ENCODE data around the gene CAVIN2.

The CAVIN2 gene

DNA sequence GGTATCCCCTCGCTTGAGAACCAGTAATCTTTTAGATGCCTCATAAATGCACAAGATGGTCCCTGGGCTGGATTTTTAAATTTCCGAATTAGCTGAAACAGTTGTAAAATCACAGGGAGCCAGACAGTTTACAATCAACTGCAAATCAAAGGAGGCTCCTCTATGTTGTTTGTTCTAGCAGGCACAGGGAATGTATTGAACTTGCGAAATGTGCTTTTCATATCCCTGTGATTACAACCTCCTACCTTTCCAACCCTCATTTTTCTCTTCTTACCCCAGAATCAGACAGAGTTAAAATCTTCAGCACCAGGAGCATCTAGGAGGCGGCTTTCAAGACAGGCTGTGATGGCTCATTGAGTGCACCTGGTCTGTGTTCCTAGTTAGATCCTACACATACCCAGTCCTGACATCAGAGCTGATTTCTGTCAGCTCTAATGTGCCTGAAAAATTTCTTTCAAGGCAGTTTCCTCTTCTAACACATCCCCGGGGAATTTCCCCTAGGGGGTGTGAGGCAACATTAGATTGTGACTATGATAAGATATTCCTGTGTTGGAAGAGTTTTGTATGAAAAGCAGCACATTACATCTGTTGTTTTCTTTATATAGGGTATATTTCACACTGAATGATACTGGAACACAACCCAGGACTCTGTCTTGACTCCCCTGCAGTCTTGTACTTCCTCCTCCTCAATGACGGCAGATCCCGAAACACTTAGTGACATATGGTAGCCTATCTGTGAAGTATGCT lies 17.9 kb upstream of the CAVIN2 start:
- no peak for DNase-seq (ENCODE audit: low spot score)

DNA sequence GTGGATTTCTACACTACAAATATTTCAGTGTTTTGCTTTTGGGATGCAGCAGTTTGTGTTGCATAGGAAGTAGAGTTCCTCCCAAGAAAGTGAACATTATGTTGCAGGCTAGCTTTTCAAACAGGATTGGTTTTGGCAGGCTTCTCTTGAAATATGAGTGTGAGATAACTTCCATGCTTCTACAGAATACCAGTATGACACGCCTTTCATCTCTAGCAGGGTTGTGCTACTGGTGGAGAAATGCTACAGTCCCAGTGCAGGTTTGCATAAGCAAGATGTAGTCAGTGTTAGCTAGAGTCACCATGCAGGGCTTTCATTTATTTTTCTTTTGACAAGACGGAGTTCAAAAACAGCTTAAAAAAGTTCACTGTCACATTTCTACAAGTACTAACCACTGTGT lies 17.1 kb upstream of the CAVIN2 start:
- no peak for DNase-seq (ENCODE audit: low spot score)

DNA sequence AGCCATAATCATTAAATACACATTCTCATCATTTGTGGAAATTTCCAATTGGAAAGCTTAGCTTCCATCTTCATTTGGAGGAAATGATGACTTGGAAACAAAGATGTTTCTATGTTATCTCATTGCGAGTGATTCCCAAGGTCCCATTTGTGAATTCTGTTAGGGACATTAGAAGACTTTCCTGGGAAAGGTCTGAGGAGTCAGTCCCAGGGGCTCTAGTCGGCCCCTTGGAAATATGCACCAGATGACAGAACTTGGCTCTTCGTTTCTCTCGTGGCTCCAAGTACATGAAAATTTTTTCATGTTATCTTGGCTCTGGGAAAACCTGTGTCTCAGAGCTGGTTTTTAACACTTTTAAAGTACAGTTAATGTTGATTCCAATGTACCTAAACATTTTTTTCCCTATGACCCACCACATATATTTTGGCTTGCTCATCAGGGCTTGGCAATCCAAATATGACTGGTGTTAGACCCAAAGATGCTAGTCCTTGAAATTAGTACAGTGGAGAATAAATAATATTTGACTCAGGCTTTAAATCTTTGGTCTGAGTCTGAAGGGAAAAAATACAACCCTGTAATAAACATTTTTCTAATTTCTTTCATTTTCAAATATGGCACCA lies 15.4 kb upstream of the CAVIN2 start:
- no peak for DNase-seq (ENCODE audit: low spot score)

DNA sequence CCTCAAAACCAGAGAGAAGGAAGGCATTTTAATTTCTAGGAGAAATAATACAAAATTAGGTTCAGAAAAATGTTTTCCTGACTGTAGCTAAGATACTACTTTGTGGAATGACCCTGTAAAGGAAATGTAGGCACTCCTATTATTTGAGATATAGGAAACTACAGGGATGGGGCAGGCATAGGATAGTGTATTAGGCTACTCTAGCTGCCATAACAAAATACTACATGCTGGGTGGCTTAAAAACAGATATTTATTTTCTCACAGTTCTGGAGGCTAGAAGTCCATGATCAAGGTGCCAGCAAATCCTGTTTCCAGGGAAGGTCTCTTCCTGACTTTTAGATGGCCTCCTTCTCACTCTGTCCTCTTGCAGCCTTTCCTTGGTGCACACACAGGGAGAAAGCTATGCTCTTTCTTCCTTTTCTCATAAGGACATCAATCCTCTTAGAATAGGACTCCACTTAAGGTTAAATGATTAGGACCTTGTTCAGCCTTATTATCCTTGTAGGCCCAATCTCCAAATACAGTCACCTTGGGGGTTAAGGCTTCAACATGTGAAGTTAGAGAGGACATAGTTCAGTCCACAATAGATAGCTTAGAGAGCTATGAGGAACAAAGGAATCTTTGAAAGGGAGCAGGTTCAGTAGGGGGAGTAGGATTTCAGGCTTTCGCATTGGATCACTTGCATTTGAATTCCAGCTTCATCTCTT lies 14.0 kb upstream of the CAVIN2 start:
- no peak for DNase-seq (ENCODE audit: low spot score)

DNA sequence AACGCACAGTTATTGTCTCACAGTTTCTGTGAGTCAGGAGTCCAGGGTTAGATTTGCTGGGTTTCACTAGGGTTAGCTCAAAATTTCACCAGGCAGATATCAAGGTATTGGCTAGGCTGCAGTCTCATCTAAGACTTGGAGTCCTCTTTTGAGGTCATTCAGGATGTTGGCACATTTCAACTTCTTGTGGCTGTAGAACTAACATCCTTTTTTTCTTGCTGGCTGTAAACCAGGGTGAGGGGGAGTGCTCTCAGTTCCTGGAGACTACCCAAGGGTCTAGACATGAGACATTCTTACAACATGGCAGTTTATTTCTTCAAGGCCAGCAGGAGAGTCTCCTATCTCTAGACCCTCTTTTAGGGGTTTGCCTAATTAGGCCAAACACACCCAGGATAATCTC lies 12.8 kb upstream of the CAVIN2 start:
- DNase-seq (ENCODE audit: low spot score): no peak

DNA sequence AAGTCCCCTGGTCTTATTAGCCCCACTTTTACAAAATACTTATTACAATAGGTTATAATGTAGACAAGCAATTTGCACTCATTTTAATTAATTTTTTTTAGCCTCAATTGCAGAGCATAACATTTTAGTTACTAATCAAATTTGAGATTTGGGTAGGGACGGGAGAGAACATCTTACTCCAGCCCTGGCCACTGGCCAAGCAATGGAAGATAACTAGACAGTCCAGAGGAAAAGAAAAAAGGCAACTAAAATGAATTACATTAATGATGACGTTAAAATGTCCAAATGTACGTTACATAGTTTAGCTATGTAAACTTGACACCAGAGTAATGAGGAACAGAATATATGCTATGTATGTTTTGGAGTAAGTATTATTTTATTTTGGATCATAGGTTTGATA lies 11.0 kb upstream of the CAVIN2 start:
- DNase-seq (ENCODE audit: low spot score): no peak

DNA sequence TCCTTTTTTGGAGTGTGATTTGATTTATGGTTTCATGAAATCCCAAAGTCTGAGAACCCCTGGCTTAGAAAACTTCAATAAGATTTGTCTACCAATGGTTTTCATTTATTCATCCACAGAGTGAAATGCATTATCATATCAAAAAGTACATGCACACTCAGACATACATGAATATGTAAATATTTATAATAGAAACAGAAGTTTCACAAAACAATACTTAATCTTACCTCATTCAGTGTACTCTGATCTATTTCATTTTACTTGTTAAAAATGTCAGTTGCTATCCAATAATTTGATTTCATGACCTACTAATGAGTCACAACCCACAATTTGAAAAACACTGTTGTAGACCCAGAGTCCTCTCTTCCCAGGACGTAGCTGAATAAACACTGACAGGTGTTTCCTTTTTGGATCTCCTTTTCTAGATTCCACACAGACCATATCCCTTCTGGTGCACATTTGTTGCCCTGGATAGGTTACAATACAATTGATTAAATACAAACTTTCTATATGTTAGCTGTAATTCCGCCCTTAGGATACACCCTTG lies 10.4 kb upstream of the CAVIN2 start:
- DNase-seq (ENCODE audit: low spot score): no peak

DNA sequence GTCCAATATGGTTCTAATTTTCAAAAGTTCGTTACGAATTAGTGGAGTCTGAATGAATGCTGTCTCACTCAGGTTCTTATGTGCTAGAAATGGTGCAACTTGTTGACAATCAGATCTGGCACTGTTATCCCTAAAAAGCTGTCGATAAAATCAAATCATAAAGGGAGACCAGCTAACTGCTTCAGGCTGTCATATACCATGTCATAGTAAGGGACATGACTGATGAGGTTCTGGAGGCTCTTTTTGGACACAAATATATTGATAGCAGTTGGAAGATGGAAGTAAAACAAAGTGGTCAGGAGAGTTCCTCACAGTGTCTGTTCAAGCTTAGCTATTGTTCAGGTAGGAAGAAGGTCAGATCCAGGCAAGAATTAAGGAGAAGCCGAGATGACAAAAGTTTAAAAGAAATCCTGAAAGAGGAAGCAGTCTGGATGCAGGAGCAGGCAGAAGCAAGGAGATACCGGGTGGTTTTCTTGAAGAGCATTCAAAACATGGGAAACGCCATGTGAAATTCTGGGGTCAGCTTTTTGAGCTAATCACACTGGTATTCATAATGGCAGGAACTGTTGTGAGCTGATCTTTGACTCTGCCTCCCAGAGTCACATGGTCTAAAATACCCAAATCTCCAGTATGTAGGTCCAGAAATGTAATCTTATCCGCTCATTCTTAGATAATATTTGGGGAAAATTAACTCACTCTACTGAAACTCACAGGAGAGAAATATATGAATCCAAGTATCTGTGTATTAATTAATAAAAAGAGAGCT lies 9.4 kb upstream of the CAVIN2 start:
- no peak for DNase-seq (ENCODE audit: low spot score)

DNA sequence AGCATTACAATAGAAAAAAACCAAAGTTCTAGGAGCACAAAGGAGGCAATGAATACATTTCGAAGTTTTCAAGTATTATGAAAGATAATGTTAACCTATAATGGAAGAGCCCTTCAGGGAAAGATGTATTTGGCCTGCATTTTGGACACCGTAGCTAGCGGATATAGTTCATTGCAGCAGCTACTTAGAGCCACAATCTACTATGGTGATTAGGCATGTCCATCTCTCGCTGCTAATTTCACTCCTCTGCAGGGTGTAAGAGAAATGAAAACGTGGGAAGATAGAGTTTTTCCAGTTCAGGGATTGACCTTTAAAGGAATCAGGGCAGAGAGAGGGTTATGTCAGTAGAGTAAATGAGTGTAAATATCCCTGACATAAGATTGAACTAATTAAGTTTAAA lies 8.5 kb upstream of the CAVIN2 start:
- no peak for DNase-seq (ENCODE audit: low spot score)

DNA sequence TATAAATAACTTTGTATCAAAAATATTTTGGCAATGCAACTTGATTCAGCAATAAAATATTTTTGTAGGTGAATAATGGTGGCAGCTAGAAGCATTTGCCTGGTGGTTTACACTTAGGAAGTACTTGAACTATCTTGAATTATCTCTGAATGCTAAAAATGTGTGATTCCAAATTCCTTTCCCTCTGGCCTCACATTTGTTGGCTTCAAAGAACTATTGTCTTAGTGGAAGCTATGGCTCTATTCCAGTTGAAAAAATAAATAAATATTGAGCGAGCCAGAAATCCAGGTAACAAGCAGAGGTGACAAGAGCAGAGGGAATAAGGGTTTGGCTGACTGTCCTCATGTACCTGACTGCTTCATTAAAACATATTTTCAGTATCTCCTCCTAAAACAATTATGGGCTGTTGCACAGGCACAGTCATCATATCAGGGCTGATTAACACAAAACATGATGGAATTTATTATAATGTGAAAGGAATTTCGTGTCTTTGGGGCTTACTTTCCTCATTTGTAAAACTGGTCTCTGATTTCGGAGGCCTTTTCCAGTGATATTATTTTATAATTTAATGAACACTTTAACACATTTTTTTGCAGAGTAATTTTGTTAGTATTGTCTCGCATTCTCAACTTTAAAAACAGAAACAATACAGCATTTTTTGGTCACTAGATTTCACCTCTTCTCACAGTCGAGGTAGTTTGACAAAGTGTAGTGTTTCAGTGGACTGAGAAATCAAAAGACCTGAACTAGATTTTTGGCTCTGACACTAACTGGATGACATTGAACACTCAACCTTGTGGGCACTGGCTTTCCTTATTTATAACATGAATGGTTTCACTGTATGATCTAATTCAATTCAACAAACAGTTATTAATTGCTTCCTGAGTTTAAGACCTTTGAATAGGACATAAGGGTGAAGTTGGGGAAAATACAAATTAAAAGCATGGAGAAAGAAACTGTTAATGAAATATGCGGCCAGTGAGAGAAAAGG lies 7.8 kb upstream of the CAVIN2 start:
- DNase-seq (ENCODE audit: low spot score): no peak

DNA sequence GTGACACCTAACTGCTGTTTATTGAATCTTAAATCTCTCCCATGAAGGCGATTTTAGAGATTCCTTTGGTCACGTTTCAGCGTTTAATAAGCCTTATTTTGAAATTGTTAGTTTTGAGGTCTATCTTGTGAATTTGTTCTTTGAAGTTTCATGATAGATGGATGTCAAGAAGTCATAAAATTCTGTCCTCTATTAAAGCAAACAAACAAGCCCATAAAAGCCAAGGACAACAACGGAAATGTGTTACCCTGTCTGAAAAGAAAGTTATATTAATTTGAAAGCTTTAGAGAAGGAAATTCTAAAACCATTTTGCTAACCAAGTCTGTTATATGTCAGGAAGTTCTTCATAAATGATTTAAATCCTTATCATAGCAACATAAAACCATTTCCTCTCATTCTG lies 7.0 kb upstream of the CAVIN2 start:
- no peak for DNase-seq (ENCODE audit: low spot score)

DNA sequence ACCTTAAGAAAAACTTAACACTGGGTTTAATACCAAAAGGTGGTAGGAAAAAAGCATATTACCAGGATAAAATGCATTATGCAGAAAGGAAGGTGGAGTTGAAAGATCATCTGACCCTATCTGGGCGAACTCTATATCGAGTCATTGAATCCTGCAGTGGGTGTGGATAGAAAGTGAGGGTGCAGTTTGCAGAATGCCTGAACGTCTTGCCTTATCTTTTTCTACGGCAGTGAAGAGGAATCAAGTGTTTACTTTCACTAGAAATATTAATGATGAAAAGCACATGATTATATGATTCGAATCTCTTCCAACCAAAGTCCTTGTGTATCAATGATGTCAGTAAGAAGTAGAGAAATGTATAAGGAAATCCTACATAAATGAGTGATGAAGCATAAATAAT lies 4.3 kb upstream of the CAVIN2 start:
- no peak for DNase-seq (ENCODE audit: low spot score)

DNA sequence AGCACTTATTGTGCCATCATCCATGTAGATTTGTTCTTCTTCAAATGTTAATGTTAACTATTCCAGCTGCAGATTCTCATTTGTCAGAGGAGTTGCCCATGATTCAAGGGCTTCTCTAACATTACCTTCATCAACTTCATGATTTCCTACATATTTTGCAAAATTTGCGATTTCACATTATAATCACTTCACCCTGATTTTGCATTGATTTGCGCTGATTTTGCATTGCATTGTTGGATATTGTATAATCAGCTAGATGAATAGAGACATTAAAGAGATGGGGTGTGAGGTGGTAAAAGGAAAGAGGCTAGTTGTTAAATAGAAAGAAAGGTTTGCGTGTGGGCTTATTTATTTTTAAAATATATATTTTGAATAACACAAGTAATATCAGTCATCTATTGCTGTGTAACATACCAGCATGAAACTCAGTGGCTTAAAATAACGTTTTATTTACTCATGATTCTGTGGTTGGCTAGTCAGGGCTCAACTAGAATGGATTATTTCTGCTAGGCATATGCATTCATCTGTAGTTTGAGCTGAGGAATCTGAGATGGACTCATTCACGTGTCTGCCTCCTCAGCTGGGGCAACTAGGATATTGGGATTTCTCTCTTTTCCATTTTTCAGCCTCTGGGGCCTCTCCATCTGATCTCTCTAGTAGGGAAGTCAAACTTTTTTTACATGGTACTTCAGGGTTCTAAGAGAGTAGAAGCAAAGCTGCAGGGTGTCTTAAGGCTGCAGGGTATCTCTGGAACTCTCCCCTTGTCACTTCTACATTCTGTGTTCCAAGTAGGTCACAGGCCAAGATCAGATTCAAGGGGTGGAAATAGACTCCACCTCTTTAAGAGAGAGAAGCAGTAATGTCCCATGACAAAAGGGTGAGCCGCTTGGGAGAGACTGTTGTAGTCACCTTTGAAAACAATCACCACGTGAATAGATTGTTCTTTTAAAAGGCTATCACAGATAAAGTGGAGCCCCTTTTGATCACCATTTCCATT lies 2.2 kb upstream of the CAVIN2 start:
- DNase-seq (ENCODE audit: low spot score): no peak

DNA sequence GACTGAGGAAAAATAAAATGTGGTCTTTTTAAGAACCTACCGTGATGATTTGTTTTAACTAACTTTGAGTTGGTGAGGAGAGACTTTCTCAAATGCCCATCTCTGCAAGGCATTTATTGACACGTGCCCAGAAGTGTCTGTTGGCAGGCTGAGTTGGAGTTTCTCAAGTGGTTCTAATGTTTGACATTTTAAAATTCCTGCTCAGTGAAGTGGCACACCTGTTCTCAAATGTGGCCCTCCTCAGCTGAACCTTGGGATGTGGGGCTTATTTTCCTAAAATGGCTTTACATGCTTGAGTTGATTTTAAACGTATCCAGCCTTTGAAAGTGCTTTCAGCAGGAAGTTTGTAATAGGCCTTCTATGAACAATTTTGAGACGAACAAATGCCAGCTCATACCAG lies 876 bp upstream of the CAVIN2 start:
- DNase-seq (ENCODE audit: low spot score): no peak

DNA sequence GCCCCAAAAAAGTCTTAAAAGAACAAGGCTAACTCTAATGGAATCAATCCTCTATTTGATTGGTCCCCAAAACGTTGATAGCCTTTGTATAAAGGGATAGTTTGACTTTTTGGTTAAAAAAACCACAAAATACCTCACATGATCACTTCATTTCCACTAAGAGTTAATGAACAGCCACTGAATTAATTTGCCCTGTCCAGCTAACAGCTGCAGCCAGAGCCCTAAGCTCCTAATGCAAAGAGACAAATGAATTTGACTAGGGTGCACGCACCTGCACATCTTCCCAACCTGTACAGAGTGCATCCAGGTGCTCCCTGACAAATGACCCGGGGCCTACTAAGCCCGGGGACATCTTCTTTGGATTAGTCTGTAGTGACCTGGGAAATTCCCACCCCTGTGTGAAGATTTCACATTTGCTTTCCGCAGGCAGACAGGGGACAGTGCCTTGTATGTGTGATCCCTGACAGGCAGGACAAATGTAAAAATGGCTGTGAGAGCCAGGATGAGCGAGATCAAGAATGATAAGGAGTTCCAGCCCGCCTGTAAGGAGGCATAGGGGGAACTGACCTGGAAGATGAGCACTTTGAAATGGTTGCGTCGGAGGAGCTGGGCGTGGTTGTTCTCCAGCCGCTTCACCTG lies 893 bp downstream of the CAVIN2 start:
- no peak for DNase-seq (ENCODE audit: low spot score)

DNA sequence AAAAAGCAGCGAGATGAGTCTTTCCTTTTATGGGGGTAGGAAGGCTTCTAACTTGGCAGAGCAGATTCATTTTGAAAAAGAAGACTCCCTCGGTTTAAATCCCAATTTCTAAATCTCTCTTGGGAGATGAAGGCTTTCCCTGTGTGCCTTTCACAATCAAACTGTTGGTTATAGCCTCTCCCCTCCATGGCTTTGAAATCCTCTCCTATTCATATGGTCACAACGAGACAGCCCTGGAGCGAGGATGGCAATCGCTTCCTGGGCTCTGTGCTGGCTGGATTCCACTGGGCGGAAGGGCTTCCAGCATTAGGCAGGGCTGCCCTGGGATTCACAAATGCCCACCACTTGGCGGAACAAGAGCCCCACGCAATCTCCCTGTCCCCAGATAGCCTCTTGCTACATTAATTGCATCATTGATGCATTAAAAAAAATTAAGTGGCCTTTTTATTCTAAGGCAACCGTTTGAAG lies 1.6 kb downstream of the CAVIN2 start:
- peak; percentile 58 for DNase-seq (ENCODE audit: low spot score)

DNA sequence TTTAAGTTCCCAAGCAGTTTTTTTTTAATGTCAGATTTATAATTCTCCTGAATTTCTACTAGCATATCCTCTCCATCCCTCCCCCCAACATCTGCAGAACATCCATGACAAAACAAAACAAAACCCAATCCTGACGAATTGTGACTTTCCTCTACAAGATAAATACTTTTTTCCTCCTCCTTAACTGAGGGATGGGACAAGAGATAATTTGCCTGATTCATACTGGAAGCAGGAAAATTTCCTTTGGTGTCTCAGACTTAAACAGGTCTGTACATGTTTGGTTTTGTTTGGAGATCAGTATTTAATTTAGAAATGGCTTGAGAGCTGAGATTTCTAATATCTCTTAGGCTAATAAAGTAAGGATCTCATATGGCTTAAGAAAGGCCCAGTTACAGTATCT lies 2.2 kb downstream of the CAVIN2 start:
- DNase-seq (ENCODE audit: low spot score): no peak

DNA sequence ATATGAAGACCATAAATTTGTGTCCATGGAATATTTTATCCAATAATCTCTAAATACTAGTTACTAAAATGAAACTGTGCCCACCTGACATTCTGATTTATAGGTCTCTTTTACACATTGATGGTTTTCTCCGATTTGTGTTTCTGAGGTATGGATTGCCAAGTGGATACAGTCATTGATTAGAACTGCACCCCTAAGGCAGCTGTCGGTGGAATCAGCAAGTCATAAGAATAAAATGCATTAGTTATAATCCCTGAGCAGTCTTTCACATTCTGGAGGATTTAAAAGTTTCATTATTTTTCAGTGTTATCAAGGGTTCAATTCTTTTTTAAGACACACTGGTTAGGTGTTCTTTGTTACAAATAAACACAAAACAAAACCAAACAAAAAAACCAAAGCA lies 6.0 kb downstream of the CAVIN2 start:
- no peak for DNase-seq (ENCODE audit: low spot score)

Data from ecto neural progenitor cell (in vitro differentiated cells).